T follicular helper cell (primary cell): ENCODE measurements around the gene TACR2.

Experiments used
- DNase-seq: peaks from one replicate; pipeline ENCODE4 v3.0.0-alpha.2; 2020; ENCODE audit warnings: low read depth

The TACR2 gene

GRCh38 chr10:69402386-69402785, 14.3 kb downstream of the TACR2 start:
- no peak for DNase-seq

DNA sequence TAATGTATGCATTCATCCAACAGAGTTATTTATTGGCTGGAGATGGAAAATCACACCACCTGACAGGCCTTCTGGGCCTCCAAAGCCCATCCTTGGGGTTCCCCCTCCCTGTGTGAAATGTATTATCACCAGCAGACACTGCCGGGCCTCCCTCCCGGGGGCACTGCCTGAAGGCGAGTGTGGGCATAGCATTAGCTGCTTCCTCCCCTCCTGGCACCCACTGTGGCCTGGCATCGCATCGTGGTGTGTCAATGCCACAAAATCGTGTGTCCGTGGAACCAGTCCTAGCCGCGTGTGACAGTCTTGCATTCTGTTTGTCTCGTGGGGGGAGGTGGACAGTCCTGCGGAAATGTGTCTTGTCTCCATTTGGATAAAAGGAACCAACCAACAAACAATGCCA, 15.3 kb downstream of the TACR2 start:
- no peak for DNase-seq

GRCh38 chr10:69400936-69401335, 15.8 kb downstream of the TACR2 start:
- no peak for DNase-seq

GRCh38 chr10:69398466-69398865, 18.3 kb downstream of the TACR2 start:
- no peak for DNase-seq

DNA sequence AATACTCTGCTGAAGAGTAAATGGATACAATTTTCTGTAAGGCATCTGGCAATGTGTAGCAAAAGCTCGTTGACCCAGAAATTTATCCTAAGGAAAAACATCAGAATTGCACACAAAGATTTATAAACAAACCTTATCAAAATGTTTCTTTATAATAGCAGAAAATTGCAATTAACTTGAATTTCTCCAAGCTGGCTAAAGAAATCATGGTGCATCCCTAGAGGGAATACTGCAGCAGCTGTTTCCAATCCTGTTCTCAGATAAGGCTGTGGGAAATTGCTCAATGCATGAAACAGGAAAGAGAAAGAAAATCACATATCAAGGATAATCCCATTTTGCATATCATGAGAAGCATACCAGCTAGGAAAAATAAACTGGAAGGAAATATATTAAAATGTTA, 18.7 kb downstream of the TACR2 start:
- DNase-seq, result no peak

DNA sequence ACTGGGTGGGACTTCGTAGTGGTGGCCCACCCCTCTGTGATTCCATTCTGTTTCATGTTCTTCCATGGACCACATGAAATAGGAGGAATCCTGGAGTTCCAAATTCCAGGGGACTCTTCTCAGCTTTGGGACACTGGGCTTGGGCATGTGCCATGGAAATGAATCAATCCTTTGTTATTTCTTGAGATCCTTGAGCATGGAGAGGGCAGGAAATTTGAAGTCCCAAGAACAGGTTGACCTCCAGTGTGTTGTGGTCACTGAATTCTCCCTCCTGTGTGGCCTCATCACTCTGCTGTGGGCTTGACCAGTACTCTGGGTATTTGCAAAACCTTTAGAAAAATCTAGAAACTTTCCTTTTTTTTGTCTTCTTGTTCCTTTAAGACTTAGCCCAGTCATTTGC, 22.7 kb downstream of the TACR2 start:
- DNase-seq, result no peak

DNA sequence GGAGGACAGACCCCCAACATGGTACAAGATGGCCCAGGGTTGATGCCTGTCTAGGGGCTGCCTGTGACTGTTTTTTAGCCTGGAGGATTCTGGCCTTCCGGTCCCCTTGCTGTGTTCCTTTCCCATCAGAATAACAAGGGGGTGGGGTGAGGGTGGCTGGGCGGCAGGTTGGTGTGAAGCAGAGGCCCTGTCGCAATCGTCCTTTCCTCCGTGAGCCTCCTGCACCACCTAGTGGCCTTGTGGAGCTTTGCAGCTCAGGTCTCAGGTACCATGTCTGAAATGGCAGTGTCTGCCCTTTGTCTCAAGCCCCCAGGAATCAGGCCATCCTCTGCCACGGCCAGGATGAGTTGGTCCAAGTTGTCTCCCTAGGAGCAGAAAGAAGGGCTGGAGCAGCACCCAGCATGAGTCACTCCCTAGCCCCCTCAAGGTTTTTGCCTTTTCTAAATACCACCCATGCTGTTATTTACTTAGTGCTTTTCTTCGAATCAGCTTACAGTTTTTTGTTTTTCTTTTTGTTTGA, 24.2 kb downstream of the TACR2 start:
- peak; percentile 68 for DNase-seq

GRCh38 chr10:69391158-69391557, 25.6 kb downstream of the TACR2 start:
- DNase-seq, result no peak

GRCh38 chr10:69389827-69390490, 26.8 kb downstream of the TACR2 start:
- DNase-seq, result no peak

DNA sequence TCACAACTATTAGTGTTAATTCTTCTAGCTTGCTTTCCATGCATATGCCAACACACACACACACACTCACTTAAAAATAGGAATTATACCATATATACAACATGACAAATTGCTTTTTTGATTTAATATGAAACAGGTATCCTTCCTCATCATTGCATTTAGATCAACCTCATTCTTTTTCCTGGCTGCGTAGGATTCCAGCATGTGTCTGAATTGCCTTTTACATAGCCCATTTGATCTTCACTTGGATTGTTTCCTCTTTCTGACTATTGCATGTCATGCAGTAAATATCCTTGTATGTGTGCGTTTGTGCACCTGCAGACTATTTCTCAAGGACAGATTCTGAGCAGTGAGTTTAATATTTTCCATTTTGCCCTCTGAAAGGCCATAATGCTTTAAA, 28.2 kb downstream of the TACR2 start:
- no peak for DNase-seq

DNA sequence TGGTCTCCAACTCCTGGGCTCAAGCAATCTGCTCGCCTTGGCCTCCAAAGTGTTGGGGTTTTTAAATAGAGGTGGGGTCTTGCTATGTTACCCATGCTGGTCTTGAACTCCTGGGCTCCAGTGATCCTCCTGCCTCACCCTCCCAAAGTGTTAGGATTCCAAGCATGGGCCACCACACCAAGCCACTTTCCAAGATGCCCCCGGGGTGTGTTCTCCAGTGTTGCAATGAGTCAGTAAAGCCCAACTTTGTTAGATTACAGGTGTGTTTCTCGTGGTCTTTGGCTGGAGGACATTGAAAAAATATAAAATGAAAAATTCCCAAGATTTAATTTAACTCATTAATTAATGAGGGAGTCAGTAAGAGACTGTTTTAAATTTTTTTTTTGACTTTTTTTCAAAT, 29.2 kb downstream of the TACR2 start:
- DNase-seq, result no peak

- no peak for DNase-seq
Measured at GRCh38 chr10:69385454-69386350, 31.0 kb downstream of the TACR2 start.

DNA sequence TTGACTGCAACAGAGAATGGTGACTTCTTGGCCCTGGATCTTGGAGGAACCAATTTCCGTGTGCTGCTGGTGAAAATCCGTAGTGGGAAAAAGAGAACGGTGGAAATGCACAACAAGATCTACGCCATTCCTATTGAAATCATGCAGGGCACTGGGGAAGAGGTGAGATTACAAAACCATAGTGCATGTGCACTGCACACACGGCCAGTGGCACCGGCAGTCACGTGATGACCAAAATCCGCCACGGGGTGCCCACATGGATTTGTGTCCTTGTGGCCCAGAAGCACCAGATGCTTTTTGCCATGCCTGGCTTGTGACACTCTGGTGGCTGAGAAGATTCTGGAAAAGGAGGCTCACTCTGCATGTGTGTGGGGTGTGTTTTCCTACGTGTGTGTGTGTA, 32.4 kb downstream of the TACR2 start:
- DNase-seq, result no peak

DNA sequence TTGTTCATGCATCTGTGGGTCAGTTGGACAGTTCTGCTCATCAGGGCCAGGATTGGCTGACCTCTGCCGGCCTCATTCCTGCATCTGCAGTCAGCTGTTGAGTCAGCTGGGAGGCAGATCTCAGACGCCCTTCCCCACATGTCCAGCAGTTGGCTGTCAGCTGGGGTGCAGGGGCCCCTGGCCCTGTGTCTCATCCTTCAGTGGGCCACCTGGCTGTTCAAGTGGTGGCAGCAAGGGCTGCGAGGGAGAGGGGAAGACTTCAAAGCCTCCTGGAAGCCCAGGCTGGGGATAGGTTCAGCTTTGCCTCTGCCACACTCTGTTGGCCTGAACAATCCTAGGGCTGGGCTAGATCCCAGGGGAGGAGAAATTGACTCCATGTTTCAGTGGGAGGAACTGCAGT, 33.2 kb downstream of the TACR2 start:
- DNase-seq, result no peak

DNA sequence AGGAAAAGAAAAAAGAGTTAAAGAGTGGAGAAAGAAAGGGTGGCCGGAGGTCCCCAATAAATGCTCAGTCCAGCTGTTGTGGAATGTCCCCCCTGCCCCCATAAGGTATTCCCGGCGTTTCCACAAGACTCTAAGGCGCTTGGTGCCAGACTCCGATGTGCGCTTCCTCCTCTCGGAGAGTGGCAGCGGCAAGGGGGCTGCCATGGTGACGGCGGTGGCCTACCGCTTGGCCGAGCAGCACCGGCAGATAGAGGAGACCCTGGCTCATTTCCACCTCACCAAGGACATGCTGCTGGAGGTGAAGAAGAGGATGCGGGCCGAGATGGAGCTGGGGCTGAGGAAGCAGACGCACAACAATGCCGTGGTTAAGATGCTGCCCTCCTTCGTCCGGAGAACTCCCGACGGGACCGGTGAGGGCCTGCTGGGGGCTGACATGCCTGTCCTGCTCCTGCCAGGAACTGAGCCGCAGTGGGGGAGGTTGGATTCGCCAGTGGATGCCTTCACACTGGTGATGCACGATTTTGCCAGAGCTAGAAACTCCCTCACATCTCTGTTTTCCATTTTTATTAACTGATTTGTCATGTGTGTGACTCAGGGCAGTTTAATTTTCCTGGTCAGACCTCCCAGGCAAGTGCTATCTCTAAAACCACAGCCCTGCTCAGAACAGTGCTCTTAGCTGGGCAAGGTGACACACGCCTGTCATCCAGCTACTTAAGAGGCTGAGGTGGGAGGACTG, 34.2 kb downstream of the TACR2 start:
- no peak for DNase-seq

GRCh38 chr10:69379800-69380199, 36.9 kb downstream of the TACR2 start:
- DNase-seq, result no peak

DNA sequence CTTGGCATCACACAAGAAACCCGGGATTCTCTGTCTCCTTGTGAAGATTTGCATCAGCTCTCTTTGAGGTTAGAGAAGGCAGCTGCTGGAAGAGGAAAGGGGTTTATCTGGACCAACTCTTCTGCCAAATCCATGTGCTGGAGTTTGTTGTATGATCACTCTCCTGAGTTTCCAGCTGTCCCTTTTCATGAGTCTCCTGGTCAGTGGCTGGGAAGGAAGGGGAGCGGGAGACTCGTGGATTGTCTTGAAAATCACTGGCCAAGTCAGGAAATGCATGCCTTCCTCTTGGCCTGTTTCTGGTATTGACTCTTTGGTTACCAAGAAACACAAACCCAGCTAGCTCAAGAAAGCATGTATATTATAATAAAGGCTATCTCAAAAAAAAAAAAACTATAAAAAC, 38.8 kb downstream of the TACR2 start:
- no peak for DNase-seq

DNA sequence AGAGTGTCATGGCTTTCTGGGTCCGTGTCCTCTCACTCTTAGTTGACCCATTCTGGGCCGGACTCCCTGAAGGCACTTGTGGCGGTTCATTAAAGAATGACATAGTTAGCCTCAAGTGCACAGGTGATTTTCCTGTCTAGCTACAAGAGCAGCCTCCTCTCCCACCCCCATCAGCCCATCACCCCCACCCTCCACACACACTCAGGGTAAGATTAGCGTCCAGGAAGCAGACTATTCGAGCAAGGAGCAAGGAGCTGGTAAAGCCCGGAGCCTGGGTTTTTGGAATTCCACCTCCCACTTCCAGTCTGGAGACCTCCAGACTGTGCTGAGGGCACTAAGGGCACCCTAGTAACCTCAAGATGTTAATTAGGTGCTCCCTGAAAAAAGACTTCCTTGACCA, 39.5 kb downstream of the TACR2 start:
- no peak for DNase-seq

DNA sequence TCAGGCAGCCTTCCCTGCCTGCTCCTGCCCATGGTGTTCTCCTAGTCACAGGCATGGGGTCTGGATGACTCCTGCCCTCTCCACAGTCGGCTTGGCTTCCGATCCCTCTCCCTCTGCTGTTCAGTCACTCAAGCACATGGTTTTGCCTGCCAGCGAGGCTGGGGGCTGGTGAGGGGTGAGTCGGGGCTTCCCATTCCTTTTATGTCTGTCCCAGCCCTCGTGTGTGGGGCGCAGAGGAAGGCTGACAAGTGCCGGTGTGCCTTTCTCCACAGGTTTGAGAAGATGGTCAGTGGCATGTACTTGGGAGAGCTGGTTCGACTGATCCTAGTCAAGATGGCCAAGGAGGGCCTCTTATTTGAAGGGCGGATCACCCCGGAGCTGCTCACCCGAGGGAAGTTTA, 40.1 kb downstream of the TACR2 start:
- no peak for DNase-seq

- DNase-seq, result no peak
Measured at GRCh38 chr10:69375307-69376151, 41.2 kb downstream of the TACR2 start.

- no peak for DNase-seq
Measured at GRCh38 chr10:69374931-69375306, 41.8 kb downstream of the TACR2 start.

- DNase-seq, result no peak
Measured at GRCh38 chr10:69374242-69374641, 42.5 kb downstream of the TACR2 start.
